ENCODE data around the gene NPFFR2. TPM values are rescaled to one million over a fixed set of nuclear protein-coding genes. Genes with fewer than 3 reads are reported as not detected.
"Not testable (repeated sequence)": the region's sequence is repeated elsewhere in the genome, so short reads cannot be mapped to it uniquely, and the experiment has no call there.

NPFFR2 gene
- total RNA-seq, 2 experiments from 2014 or later, result not detected

GRCh38 chr4:72139997-72140396, 108.2 kb downstream of the NPFFR2 start:
- POLR2A ChIA-PET, result not testable (repeated sequence)

DNA sequence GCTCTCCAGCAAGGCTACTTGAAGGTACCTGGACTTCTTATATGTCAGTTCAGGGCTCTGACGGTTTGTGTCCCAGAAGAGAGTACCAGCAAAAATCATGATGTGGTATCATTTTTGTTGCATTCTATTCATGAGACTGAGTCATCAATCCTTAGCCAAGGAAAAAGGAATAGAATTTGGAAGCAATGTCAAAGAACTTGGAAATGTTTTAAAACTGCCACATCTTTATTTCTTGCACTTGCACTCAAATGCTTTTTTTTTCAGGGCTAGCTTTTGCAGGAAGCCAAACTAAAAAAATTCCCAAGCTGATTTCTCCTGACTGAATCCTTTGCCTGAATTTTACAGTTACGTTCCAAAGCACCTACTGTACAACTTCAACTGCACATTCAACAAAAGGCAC, 112.4 kb downstream of the NPFFR2 start:
- H3K4me1 Mint-ChIP-seq, result no peaks in the 10 kb centered on the region
- no peak overlapping the region for H3K4me3 Mint-ChIP-seq
- H3K9me3 Mint-ChIP-seq, result peaks cover 3% of the 10 kb centered on the region
- no peak overlapping the region for H3K27ac Mint-ChIP-seq
- POLR2A ChIA-PET, result no interaction called here
- no peaks in the 10 kb centered on the region for H3K36me3 Mint-ChIP-seq
- no peaks in the 10 kb centered on the region for H3K27me3 Mint-ChIP-seq
- ATAC-seq (ENCODE audit: low read depth) (no peak), DNase-seq (no peak)

More at GRCh38 chr4:72139997-72140396, 108.2 kb downstream of the NPFFR2 start:
- H3K27me3 Mint-ChIP-seq; H3K36me3 Mint-ChIP-seq; H3K4me3 Mint-ChIP-seq; DNase-seq; ATAC-seq (ENCODE audit: low read depth); H3K4me1 Mint-ChIP-seq; H3K27ac Mint-ChIP-seq; H3K9me3 Mint-ChIP-seq: not testable (repeated sequence)

GRCh38 chr4:72152731-72153130, 120.9 kb downstream of the NPFFR2 start:
- no peaks in the 10 kb centered on the region for H3K9me3 Mint-ChIP-seq
- no peak for DNase-seq
- H3K27ac Mint-ChIP-seq, result no peak overlapping the region
- no peak overlapping the region for H3K4me3 Mint-ChIP-seq
- POLR2A ChIA-PET, result no interaction called here
- no peaks in the 10 kb centered on the region for H3K36me3 Mint-ChIP-seq
- H3K27me3 Mint-ChIP-seq, result no peaks in the 10 kb centered on the region
- H3K4me1 Mint-ChIP-seq, result no peaks in the 10 kb centered on the region
- ATAC-seq (ENCODE audit: low read depth), result no peak

DNA sequence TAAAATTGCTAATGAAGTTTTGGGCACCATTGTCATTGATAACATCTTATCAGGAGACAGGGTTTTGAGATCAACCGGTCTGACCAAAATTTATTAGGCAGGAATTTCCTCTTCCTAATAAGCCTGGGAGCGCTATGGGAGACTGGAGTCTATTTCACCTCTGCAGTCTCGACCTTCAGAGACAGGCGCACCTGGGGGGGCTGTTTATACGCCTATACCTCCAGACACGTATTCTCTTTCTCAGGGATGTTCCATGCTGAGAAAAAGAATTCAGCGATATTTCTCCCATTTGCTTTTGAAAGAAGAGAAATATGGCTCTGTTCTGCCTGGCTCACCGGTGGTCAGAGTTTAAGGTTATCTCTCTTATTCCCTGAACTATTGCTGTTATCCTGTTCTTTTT, 121.8 kb downstream of the NPFFR2 start:
- H3K4me1 Mint-ChIP-seq; POLR2A ChIA-PET; ATAC-seq (ENCODE audit: low read depth); H3K36me3 Mint-ChIP-seq; DNase-seq; H3K4me3 Mint-ChIP-seq; H3K27me3 Mint-ChIP-seq; H3K27ac Mint-ChIP-seq; H3K9me3 Mint-ChIP-seq: not testable (repeated sequence)

DNA sequence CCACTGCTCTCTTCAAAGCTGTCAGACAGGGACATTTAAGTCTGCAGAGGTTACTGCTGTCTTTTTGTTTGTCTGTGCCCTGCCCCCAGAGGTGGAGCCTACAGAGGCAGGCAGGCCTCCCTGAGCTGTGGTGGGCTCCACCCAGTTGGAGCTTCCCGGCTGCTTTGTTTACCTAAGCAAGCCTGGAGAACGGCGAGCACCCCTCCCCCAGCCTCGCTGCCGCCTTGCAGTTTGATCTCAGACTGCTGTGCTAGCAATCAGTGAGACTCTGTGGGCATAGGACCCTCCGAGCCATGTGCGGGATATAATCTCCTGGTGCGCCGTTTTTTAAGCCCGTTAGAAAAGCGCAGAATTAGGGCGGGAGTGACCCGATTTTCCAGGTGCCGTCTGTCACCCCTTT, 137.5 kb downstream of the NPFFR2 start:
- ATAC-seq (ENCODE audit: low read depth); POLR2A ChIA-PET; H3K4me3 Mint-ChIP-seq; H3K36me3 Mint-ChIP-seq; DNase-seq; H3K27me3 Mint-ChIP-seq; H3K27ac Mint-ChIP-seq; H3K4me1 Mint-ChIP-seq; H3K9me3 Mint-ChIP-seq: not testable (repeated sequence)

- Mint-ChIP-seq H3K36me3 (no peaks in the 10 kb centered on the region), H3K27ac (no peak overlapping the region), H3K9me3 (peaks cover 2% of the 10 kb centered on the region), H3K27me3 (no peaks in the 10 kb centered on the region), H3K4me3 (no peak overlapping the region), H3K4me1 (no peaks in the 10 kb centered on the region)
- POLR2A ChIA-PET, result no interaction called here
- ATAC-seq (ENCODE audit: low read depth) (no peak), DNase-seq (no peak)
Measured at GRCh38 chr4:72169861-72170260, 138.1 kb downstream of the NPFFR2 start.

DNA sequence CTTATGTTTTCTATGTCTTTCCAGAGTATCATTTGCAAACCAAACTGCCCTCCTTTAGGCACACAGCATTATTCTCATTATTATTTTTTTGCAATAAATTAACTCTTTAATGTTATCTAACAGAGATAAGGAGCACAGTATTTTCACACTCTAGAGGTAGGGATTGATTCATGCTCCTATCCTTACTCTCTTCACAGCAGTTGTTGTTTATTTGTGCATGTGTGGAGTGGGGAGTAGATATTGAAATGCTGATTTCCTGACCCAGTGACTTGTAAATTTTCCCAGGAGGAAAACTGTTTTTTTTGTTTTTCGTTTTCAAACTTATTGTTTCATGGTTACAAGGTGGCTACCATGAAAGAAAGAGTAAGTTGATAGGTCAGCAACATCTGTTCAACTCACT, 140.0 kb downstream of the NPFFR2 start:
- no peak overlapping the region for H3K4me3 Mint-ChIP-seq
- no peaks in the 10 kb centered on the region for H3K36me3 Mint-ChIP-seq
- H3K27ac Mint-ChIP-seq, result no peak overlapping the region
- H3K4me1 Mint-ChIP-seq, result no peaks in the 10 kb centered on the region
- DNase-seq (no peak), ATAC-seq (ENCODE audit: low read depth) (no peak)
- H3K9me3 Mint-ChIP-seq, result peaks cover 6% of the 10 kb centered on the region
- POLR2A ChIA-PET, result no interaction called here
- no peaks in the 10 kb centered on the region for H3K27me3 Mint-ChIP-seq

DNA sequence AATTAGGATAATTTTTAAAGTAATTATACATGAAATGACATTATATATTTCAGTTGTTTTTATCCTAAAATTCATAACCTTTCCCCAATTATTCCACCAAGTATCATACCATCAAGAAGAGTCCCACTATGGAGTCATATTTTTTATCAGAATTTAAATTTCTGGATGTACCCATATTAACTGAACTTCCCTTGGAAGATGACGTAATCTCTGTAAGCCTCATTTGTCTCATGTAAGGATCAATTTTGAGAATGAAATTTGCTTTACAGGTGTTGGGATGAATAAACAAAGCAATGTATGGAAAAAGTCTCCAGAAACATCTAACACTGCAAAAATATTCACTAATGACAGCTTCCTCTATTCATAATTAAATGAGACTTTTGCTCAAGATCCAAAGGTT, 147.5 kb downstream of the NPFFR2 start:
- no peaks in the 10 kb centered on the region for H3K36me3 Mint-ChIP-seq
- H3K27me3 Mint-ChIP-seq, result no peaks in the 10 kb centered on the region
- no peak overlapping the region for H3K4me3 Mint-ChIP-seq
- no peaks in the 10 kb centered on the region for H3K4me1 Mint-ChIP-seq
- POLR2A ChIA-PET, result no interaction called here
- no peak overlapping the region for H3K27ac Mint-ChIP-seq
- ATAC-seq (ENCODE audit: low read depth) (no peak), DNase-seq (no peak)
- peaks cover 4% of the 10 kb centered on the region for H3K9me3 Mint-ChIP-seq

DNA sequence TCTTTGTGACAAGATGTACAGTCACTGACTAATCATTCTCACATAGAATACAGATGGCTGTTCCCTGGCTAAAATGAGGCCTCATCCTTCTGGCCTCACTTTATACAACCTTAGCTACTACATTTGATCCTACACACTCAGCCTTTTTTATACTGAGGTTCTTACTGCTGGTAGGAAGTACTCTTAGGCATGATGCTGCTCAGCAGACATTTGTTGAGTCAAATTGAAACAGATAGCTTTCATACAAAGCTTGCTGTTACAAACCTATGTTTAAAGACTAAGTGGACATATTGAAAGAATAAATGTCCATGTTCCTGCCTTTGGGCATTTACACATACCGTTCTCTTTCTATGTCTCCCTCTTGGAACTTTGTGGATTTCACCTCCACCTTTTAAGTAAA, 154.9 kb downstream of the NPFFR2 start:
- Mint-ChIP-seq H3K27me3 (peaks cover 2% of the 10 kb centered on the region), H3K4me3 (no peak overlapping the region), H3K9me3 (no peaks in the 10 kb centered on the region), H3K27ac (no peak overlapping the region), H3K36me3 (no peaks in the 10 kb centered on the region), H3K4me1 (no peaks in the 10 kb centered on the region)
- POLR2A ChIA-PET, result no interaction called here
- DNase-seq, result no peak
- ATAC-seq (ENCODE audit: low read depth), result no peak

GRCh38 chr4:72194046-72194445, 162.2 kb downstream of the NPFFR2 start:
- H3K27ac Mint-ChIP-seq, result no peak overlapping the region
- no peaks in the 10 kb centered on the region for H3K4me1 Mint-ChIP-seq
- H3K36me3 Mint-ChIP-seq, result no peaks in the 10 kb centered on the region
- POLR2A ChIA-PET, result no interaction called here
- ATAC-seq (ENCODE audit: low read depth) (no peak), DNase-seq (no peak)
- H3K27me3 Mint-ChIP-seq, result peaks cover 2% of the 10 kb centered on the region
- H3K4me3 Mint-ChIP-seq, result no peak overlapping the region
- H3K9me3 Mint-ChIP-seq, result no peaks in the 10 kb centered on the region

DNA sequence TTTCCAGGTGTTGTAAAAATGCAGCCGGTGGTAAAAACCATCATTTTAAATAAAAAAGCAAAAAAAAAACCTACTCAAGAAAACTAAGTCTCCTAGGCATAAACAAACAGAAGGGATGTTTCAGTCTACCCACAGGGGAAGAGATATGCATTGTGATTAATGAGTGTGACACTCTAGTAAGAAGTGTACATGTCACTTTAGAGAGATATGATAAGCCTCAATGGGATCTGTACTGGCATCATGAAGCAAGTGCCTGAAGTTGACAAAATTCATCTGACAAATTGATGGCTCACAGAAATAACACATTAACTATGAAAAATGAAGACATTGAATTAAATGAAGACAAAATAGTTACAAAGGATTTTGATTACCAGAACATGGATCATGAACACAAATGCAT, 162.7 kb downstream of the NPFFR2 start:
- POLR2A ChIA-PET, result no interaction called here
- Mint-ChIP-seq H3K4me3 (no peak overlapping the region), H3K27ac (no peak overlapping the region), H3K36me3 (no peaks in the 10 kb centered on the region), H3K4me1 (no peaks in the 10 kb centered on the region), H3K27me3 (peaks cover 2% of the 10 kb centered on the region), H3K9me3 (no peaks in the 10 kb centered on the region)
- DNase-seq (no peak), ATAC-seq (ENCODE audit: low read depth) (no peak)

Other genes with a start within 250 kb of the NPFFR2 start
- not detected for gene GC, start 247.9 kb upstream of the NPFFR2 start, total RNA-seq

Measured in activated naive CD8-positive, alpha-beta T cell treated with anti-CD3 and anti-CD28 coated beads, Interleukin-2, amount 10 ng/mL, durations not matched to agents 7 days and 5 days (primary cell).